Measurements from ENCODE around the gene UNKL.

Gene UNKL

GRCh38 chr16:1348441-1348840, 66.1 kb downstream of the UNKL start:
- DNase-seq: no peak

- no peak for DNase-seq
Observed at GRCh38 chr16:1347962-1348361, 66.5 kb downstream of the UNKL start.

- DNase-seq: no peak
Observed at GRCh38 chr16:1347286-1347855, 67.1 kb downstream of the UNKL start.

- DNase-seq: no peak
Observed at GRCh38 chr16:1346422-1347285, 67.8 kb downstream of the UNKL start.

- DNase-seq: no peak
Observed at GRCh38 chr16:1345651-1346421, 68.7 kb downstream of the UNKL start.

- no peak for DNase-seq
Observed at GRCh38 chr16:1345087-1345486, 69.4 kb downstream of the UNKL start.

- no peak for DNase-seq
Observed at GRCh38 chr16:1344499-1344898, 70.0 kb downstream of the UNKL start.

GRCh38 chr16:1343428-1344242, 70.9 kb downstream of the UNKL start:
- no peak for DNase-seq

GRCh38 chr16:1342526-1343427, 71.7 kb downstream of the UNKL start:
- DNase-seq: peak; percentile 97

- DNase-seq: no peak
Observed at GRCh38 chr16:1341495-1342420, 72.7 kb downstream of the UNKL start.

- DNase-seq: no peak
Observed at GRCh38 chr16:1340730-1341494, 73.6 kb downstream of the UNKL start.

GRCh38 chr16:1338855-1339675, 75.4 kb downstream of the UNKL start:
- DNase-seq: no peak

- DNase-seq: peak; percentile 6
Observed at GRCh38 chr16:1338119-1338730, 76.3 kb downstream of the UNKL start.

- no peak for DNase-seq
Observed at GRCh38 chr16:1337486-1337885, 77.0 kb downstream of the UNKL start.

GRCh38 chr16:1336619-1337018, 77.9 kb downstream of the UNKL start:
- DNase-seq: no peak

- peak; percentile 40 for DNase-seq
Observed at GRCh38 chr16:1335996-1336395, 78.5 kb downstream of the UNKL start.

GRCh38 chr16:1335211-1335971, 79.1 kb downstream of the UNKL start:
- peak; percentile 80 for DNase-seq

- DNase-seq: no peak
Observed at GRCh38 chr16:1334739-1335138, 79.8 kb downstream of the UNKL start.

Data from COR-L47 (cell line).